GM19238 (cell line): ENCODE results near the gene NFASC.

Experiments
- DNase-seq: peaks from one replicate; pipeline ENCODE4 v3.0.0; 2011; ENCODE audit warnings: low spot score; ENCODE audit not compliant: insufficient read length

Gene NFASC

GRCh38 chr1:204858363-204858821 lies 12.3 kb upstream of the NFASC start:
- DNase-seq = no peak

- no peak for DNase-seq
Measured at GRCh38 chr1:204859861-204860267, 10.8 kb upstream of the NFASC start.

GRCh38 chr1:204863024-204863423 lies 7.6 kb upstream of the NFASC start:
- DNase-seq = no peak

DNA sequence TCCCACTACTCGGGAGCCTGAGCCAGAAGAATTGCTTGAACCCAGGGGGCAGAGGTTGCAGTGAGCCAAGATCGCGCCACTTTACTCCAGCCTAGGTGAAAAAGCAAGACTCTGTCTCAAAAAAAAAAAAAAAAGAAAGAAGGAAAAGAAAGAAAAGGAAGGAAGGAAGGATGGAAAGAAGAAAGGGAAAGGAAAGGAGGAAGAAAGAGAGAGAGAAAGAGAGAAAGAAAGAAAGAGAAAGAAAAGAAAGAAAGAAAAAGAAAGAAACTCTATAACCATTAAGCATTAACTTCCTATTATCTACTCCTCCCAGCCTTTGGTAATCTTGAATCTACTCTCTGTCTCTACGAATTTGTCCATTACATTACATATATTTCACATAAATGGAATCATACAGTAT lies 6.9 kb upstream of the NFASC start:
- no peak for DNase-seq

- no peak for DNase-seq
Measured at GRCh38 chr1:204866051-204866596, 4.5 kb upstream of the NFASC start.

GRCh38 chr1:204867203-204867602 lies 3.5 kb upstream of the NFASC start:
- no peak for DNase-seq

- DNase-seq = no peak
Measured at GRCh38 chr1:204867666-204868339, 2.9 kb upstream of the NFASC start.

DNA sequence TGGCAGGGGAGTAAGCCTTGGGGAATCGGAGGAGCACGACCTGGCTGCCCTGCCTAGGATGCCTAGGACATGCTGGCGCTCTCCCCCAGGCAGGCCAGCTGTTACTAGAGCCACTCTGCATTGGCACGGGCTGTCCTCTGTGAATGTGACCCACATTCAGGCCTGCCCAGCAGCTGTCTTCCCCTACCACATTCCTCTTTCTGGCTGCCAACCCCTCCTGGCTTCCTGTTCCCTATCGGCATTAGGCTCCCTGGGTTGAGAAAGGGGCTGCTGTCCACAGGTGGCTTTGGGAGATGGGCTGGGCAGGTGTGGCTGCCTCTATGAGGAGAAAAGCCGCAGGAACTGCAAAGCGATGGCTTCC lies 2.3 kb upstream of the NFASC start:
- no peak for DNase-seq

GRCh38 chr1:204869097-204869496 lies 1.6 kb upstream of the NFASC start:
- DNase-seq = no peak

GRCh38 chr1:204871405-204872037 lies 859 bp downstream of the NFASC start:
- no peak for DNase-seq

DNA sequence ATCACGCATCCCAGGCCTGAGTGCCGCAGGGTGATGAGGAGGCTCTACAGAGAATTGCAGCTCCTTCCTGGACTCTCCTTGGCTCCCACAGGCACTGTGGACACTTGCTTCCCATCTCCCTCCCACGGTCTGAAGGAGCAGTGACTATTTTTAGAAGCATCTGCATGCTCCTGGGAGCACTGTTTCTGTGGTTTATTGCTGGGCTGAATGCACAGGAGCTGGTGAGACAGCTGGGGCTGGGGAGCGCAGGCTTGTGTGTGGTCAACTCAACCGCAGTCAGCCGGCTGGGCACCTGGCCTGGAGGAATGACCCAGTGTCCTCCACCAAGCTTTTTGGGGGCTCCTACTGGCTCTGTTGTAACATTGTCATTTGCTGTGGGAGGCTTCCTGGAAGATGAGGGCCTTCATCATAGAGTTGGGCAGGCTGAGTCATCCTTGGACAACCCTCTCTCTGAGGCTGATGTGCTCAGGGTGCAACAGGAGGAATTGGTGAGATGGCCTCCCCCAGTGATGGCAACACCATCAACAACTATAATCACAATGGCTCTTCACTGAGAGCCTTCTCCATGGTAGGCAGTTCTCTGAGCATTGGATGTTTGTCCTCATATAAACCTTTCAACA lies 1.7 kb downstream of the NFASC start:
- DNase-seq = no peak

DNA sequence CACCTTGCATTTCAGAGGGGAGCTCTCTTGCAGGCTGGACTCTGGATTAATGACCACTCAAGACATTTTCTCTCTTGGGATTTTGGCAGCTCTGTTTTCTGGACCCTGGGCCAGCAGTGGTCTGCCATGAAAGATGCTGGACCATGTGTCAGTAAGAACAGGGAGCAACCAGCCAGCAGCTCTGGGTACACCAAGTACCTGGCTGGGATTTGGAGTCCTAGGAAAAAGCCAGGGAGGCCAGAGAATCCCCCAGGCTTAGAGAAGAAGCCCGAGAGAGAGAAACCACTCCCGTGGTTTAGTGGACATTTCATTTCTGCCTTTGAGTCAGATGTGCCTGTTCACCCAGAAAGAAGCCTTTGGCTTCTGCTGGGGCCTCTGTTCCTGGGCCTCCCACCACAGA lies 2.5 kb downstream of the NFASC start:
- no peak for DNase-seq

GRCh38 chr1:204873714-204874113 lies 3.1 kb downstream of the NFASC start:
- DNase-seq = no peak

- DNase-seq = no peak
Measured at GRCh38 chr1:204874274-204874673, 3.6 kb downstream of the NFASC start.

GRCh38 chr1:204875255-204875654 lies 4.6 kb downstream of the NFASC start:
- DNase-seq = no peak

DNA sequence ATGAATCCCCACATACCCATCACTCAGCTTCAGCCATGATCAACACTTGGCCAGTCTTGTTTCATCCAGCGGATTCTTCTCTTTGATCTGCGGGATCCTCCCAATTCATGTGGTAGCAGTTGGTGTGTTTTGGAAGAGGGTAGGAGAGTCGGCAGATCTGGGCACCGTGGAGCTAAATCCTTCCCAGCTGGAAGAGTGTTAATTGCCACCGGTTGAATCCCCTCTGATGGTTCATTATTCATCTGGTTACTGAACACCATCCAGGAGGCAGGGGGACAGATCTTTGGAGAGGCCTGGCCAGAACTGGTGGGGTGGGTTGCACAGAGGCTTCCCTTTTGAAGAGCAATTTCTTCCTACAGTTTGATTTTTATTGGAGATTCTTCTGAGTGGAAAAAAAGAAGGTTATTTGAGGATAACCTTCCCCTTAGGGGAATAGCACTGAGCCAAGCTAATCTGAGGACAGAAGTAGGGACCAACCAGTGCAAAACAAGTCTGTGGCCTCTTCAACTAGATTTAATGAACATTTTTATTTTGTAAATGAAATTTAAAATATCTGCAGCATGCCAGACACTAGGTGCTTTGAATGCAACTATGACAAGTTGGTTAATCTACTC lies 8.1 kb downstream of the NFASC start:
- no peak for DNase-seq

GRCh38 chr1:204879351-204879750 lies 8.7 kb downstream of the NFASC start:
- DNase-seq = no peak

DNA sequence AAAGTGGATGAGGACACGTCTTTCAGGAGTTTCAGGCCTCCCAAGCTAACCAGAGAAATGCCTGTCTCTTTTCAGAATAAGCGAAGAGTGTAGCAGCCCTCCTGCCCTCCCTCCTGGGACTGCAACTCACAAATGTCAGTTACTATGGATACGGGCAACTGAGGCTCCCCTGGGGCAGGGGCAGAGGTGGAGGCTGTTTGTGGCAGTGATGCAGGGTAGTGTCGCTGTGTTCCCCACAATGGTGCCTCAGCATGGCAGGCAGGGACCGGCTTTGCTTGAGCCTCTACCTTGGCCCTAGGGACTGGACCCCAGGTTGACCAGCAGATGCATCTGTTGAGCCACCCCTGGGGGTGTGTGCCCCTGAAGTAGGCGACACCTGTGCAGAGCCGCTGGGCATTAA lies 10.2 kb downstream of the NFASC start:
- no peak for DNase-seq

- no peak for DNase-seq
Measured at GRCh38 chr1:204882479-204882878, 11.8 kb downstream of the NFASC start.

GRCh38 chr1:204883405-204883804 lies 12.7 kb downstream of the NFASC start:
- DNase-seq = no peak

DNA sequence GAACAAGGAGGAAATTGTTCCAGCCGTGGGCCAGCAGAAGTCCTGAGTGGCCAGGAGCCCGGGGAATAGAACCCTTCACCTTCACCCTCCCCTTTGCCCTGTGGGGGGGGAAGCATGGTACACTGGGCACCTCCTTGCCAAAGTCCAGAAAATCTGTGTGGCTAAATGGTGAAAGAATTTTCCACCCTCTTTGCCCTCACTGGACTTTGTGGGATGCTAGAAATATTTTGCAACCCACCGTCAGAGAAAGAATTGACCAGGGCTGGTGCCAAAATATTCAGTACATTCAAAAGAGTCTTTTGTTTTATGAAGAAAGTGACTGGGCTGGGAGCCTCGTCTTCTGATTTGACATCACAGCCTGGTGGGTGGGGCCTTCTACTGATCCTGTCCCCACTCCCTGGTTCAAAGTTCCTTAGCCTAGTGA lies 14.6 kb downstream of the NFASC start:
- DNase-seq = no peak

- no peak for DNase-seq
Measured at GRCh38 chr1:204885790-204886189, 15.1 kb downstream of the NFASC start.
